Endothelial cell (in vitro differentiated cells): ENCODE data around the gene PRSS12. TPM values are rescaled to one million over a fixed set of nuclear protein-coding genes. Genes with fewer than 3 reads are reported as not detected.

ENCODE experiments used
- DNase-seq: peaks from one replicate; pipeline ENCODE4 v3.0.0; 2021; ENCODE audit warnings: low spot score
- H3K27ac Mint-ChIP-seq: one replicate; pipeline ENCODE4 v1.8.0; 2021; ENCODE audit warnings: mixed read lengths, inconsistent platforms; ENCODE audit not compliant: unreplicated experiment
- H3K27me3 Mint-ChIP-seq: one replicate; pipeline ENCODE4 v1.8.0; 2021; ENCODE audit warnings: mild to moderate bottlenecking, moderate library complexity, mixed read lengths, inconsistent platforms; ENCODE audit not compliant: unreplicated experiment
- H3K36me3 Mint-ChIP-seq: one replicate; pipeline ENCODE4 v1.8.0; 2021; ENCODE audit warnings: mild to moderate bottlenecking, low read depth, mixed read lengths, inconsistent platforms; ENCODE audit not compliant: unreplicated experiment
- H3K4me1 Mint-ChIP-seq: one replicate; pipeline ENCODE4 v1.8.0; 2021; ENCODE audit warnings: mild to moderate bottlenecking, mixed read lengths, inconsistent platforms; ENCODE audit not compliant: unreplicated experiment
- H3K4me3 Mint-ChIP-seq: one replicate; pipeline ENCODE4 v1.8.0; 2021; ENCODE audit warnings: mild to moderate bottlenecking, mixed read lengths, inconsistent platforms; ENCODE audit not compliant: unreplicated experiment
- H3K9me3 Mint-ChIP-seq: one replicate; pipeline ENCODE4 v1.8.0; 2021; ENCODE audit warnings: mixed read lengths, inconsistent platforms; ENCODE audit not compliant: unreplicated experiment
- CTCF ChIP-seq: fragments of 200-600 bp; sonication (generic); IDR thresholded peaks from one replicate; pipeline ENCODE4 v1.5.0; 2021; ENCODE audit warnings: antibody characterized with exemption; ENCODE audit not compliant: unreplicated experiment
- total RNA-seq: library from RNA; stranded (reverse); fragmentation: NEBNext Ultra II Directional; extraction: Animal tissue kit (Norgen Biotek cat#: 25700); gene quantifications from one replicate; pipeline ENCODE4 v1.2.1, GENCODE V29; 2021; ENCODE audit not compliant: unreplicated experiment

Gene PRSS12
- total RNA-seq, 1 donor from 2014 or later: 0.77 TPM

- TF ChIP-seq CTCF: no peak
- no peak overlapping the region for H3K27ac Mint-ChIP-seq
- no peaks in the 10 kb centered on the region for H3K27me3 Mint-ChIP-seq
- no peak overlapping the region for H3K4me3 Mint-ChIP-seq
- no peak for DNase-seq
- no peaks in the 10 kb centered on the region for H3K36me3 Mint-ChIP-seq
- H3K9me3 Mint-ChIP-seq: no peaks in the 10 kb centered on the region
- H3K4me1 Mint-ChIP-seq: no peaks in the 10 kb centered on the region
These were observed 36.9 kb upstream of the PRSS12 start for GRCh38 chr4:118389721-118390120.

DNA sequence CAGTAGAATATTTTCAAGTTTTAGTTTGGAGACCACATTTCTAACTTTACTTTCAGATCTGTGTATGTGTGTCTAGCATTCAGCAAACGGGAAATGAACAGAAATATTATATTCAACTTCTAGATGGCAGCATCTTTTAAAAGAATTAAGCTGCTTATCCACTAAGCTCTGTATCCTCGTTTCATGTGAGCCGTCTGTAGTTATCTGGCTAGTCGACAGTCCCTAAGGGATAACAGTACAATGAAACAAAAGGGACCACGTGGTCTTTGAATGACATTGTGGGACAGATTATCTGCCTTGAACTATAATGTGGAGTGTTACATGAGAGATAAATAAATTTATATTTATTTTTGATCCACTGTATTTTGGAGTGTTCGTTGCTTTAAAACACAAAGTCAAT, 35.8 kb upstream of the PRSS12 start:
- Mint-ChIP-seq H3K4me3 (no peak overlapping the region), H3K36me3 (no peaks in the 10 kb centered on the region), H3K9me3 (no peaks in the 10 kb centered on the region), H3K27ac (no peak overlapping the region), H3K4me1 (no peaks in the 10 kb centered on the region), H3K27me3 (no peaks in the 10 kb centered on the region)
- DNase-seq: no peak
- TF ChIP-seq CTCF: no peak

- H3K27ac Mint-ChIP-seq: no peak overlapping the region
- H3K36me3 Mint-ChIP-seq: no peaks in the 10 kb centered on the region
- H3K4me1 Mint-ChIP-seq: no peaks in the 10 kb centered on the region
- no peaks in the 10 kb centered on the region for H3K9me3 Mint-ChIP-seq
- H3K27me3 Mint-ChIP-seq: no peaks in the 10 kb centered on the region
- no peak for TF ChIP-seq CTCF
- no peak for DNase-seq
- no peak overlapping the region for H3K4me3 Mint-ChIP-seq
These were observed 29.1 kb upstream of the PRSS12 start for GRCh38 chr4:118381902-118382301.

- H3K4me3 Mint-ChIP-seq: no peak overlapping the region
- DNase-seq: no peak
- no peaks in the 10 kb centered on the region for H3K4me1 Mint-ChIP-seq
- no peak for TF ChIP-seq CTCF
- H3K27me3 Mint-ChIP-seq: no peaks in the 10 kb centered on the region
- no peak overlapping the region for H3K27ac Mint-ChIP-seq
- H3K36me3 Mint-ChIP-seq: no peaks in the 10 kb centered on the region
- no peaks in the 10 kb centered on the region for H3K9me3 Mint-ChIP-seq
These were observed 20.9 kb upstream of the PRSS12 start for GRCh38 chr4:118373614-118374255.

DNA sequence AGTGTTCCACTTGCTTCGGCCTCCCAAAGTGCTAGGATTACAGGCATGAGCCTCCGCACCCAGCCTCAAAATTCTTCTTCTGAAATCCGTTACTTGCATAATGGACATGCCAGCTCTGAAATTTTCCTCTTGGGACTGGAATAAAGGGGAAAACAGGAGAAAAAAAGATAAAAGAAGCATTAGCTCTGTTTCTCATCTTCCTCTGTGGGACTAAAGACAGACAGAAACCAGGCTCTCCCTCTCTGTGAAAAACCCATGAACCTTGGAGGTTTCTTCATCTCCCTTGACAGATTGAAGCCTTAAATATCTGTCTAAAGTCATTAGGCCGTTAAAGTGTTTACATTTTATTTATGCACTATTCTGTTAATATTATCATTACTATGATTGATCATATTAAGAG, 19.4 kb upstream of the PRSS12 start:
- H3K27me3 Mint-ChIP-seq: no peaks in the 10 kb centered on the region
- no peak for DNase-seq
- H3K4me1 Mint-ChIP-seq: no peaks in the 10 kb centered on the region
- no peaks in the 10 kb centered on the region for H3K36me3 Mint-ChIP-seq
- no peak overlapping the region for H3K27ac Mint-ChIP-seq
- TF ChIP-seq CTCF: no peak
- H3K4me3 Mint-ChIP-seq: no peak overlapping the region
- H3K9me3 Mint-ChIP-seq: no peaks in the 10 kb centered on the region
